ENCODE data around the gene TRANK1. TPM values are rescaled to one million over a fixed set of nuclear protein-coding genes. Genes with fewer than 3 reads are reported as not detected.

The TRANK1 gene
- total RNA-seq = 10 to 100 TPM; 21.3 to 50.7 TPM

- no peaks in the 10 kb centered on the region for H3K36me3 ChIP-seq
- peak; percentile 70 for DNase-seq
- intact Hi-C loops (cut with DNase I) = no loop called here
Measured at GRCh38 chr3:36944641-36945270, at the start of gene TRANK1. TRANK1 (minus strand) TSS chr3:36945054; CDS start chr3:36944809, 245 bp downstream.

GRCh38 chr3:36993326-36994283 is 48.8 kb upstream of the TRANK1 start, which contains the start of gene MLH1:
MLH1 (plus strand) TSS chr3:36993518; CDS start chr3:36993548, 30 bp downstream.
- TF ChIP-seq CTCF (IDR thresholded peaks at IDR 0.05) = no peak
- Histone ChIP-seq H3K27ac (peak within 1 kb of the TSS; percentile 97), H3K9ac (ENCODE audit: low read depth in 2 of 2, low read length in 2 of 2) (peak within 1 kb of the TSS; percentile 90 to 93), H3K27me3 (no peaks in the 10 kb centered on the region), H3K4me3 (peak within 1 kb of the TSS; percentile 53), H3K9me3 (no peaks in the 10 kb centered on the region), H3K4me1 (no peaks in the 10 kb centered on the region), H3K36me3 (no peaks in the 10 kb centered on the region)
- intact Hi-C loops (cut with DNase I) = no loop called here
- peak; percentile 100 for DNase-seq

More at GRCh38 chr3:36944641-36945270, at the start of gene TRANK1:
- TF ChIP-seq CTCF (IDR thresholded peaks at IDR 0.05) = no peak
- Histone ChIP-seq H3K27ac (peak within 1 kb of the TSS; percentile 19), H3K9me3 (no peaks in the 10 kb centered on the region), H3K27me3 (no peaks in the 10 kb centered on the region), H3K9ac (ENCODE audit: low read depth in 2 of 2, low read length in 2 of 2) (peak within 1 kb of the TSS; percentile 55 to 80), H3K4me3 (peak within 1 kb of the TSS; percentile 66), H3K4me1 (no peaks in the 10 kb centered on the region)

GRCh38 chr3:36992806-36993325 is 48.0 kb upstream of the TRANK1 start, which contains the start of gene EPM2AIP1:
EPM2AIP1 (minus strand) TSS chr3:36993131; CDS start chr3:36993077, 54 bp downstream.
- TF ChIP-seq CTCF (IDR thresholded peaks at IDR 0.05) = no peak
- H3K36me3 ChIP-seq = no peaks in the 10 kb centered on the region
- H3K9me3 ChIP-seq = no peaks in the 10 kb centered on the region
- H3K9ac ChIP-seq (ENCODE audit: low read depth in 2 of 2, low read length in 2 of 2) = peak within 1 kb of the TSS; percentile 90 to 93
- H3K4me1 ChIP-seq = no peaks in the 10 kb centered on the region
- intact Hi-C loops (cut with DNase I) = no loop called here
- H3K27me3 ChIP-seq = no peaks in the 10 kb centered on the region
- DNase-seq = no peak
- H3K4me3 ChIP-seq = peak within 1 kb of the TSS; percentile 53
- peak within 1 kb of the TSS; percentile 97 for H3K27ac ChIP-seq

- intact Hi-C loops (cut with DNase I) = no loop called here
- Histone ChIP-seq H3K4me3 (peak overlapping the region; percentile 53), H3K9me3 (no peaks in the 10 kb centered on the region), H3K9ac (ENCODE audit: low read depth in 2 of 2, low read length in 2 of 2) (peak overlapping the region; percentile 90 to 93), H3K27ac (peak overlapping the region; percentile 97), H3K4me1 (no peaks in the 10 kb centered on the region), H3K27me3 (no peaks in the 10 kb centered on the region), H3K36me3 (no peaks in the 10 kb centered on the region)
- no peak for TF ChIP-seq CTCF (IDR thresholded peaks at IDR 0.05)
- DNase-seq = no peak
Measured at GRCh38 chr3:36991923-36992805, 47.3 kb upstream of the TRANK1 start.
